Natural killer cell treated with Interleukin-12 subunit alpha and Interleukin-12 subunit beta and Interleukin-15 and Interleukin-18, amount 100 ng/mL, for 72 hours (primary cell): ENCODE results near the gene CKAP2L. TPM values are rescaled to one million over a fixed set of nuclear protein-coding genes. Genes with fewer than 3 reads are reported as not detected.
"Not testable (repeated sequence)": the region's sequence is repeated elsewhere in the genome, so short reads cannot be mapped to it uniquely, and the experiment has no call there.

Source experiments
- ATAC-seq, 2 donors: fragments of 150-1000 bp; cut with Tn5 transposase in 1 of 2; sonication (Bioruptor Pico), chemical (Tn5 transposase) in 1 of 2; 2 replicates each; pipeline ENCODE4 v1.10.0; 2021
- DNase-seq: peaks from one replicate; pipeline ENCODE4 v3.0.0; 2022; ENCODE audit warnings: low spot score
- H3K27ac Mint-ChIP-seq, 2 donors: 1 replicate in 1 of 2; 2 replicates in 1 of 2; pipeline ENCODE4 v1.8.0; 2022; ENCODE audit warnings: mixed read lengths in 2 of 2, mild to moderate bottlenecking in 1 of 2, moderate library complexity in 1 of 2
- H3K27me3 Mint-ChIP-seq, 2 donors: 1 replicate in 1 of 2; 2 replicates in 1 of 2; pipeline ENCODE4 v1.8.0; 2022; ENCODE audit warnings: mixed read lengths in 2 of 2
- H3K36me3 Mint-ChIP-seq: one replicate; pipeline ENCODE4 v1.8.0; 2022; ENCODE audit warnings: mixed read lengths
- H3K4me1 Mint-ChIP-seq, 2 donors: 1 replicate in 1 of 2; 2 replicates in 1 of 2; pipeline ENCODE4 v1.8.0; 2022; ENCODE audit warnings: low read depth in 2 of 2, mixed read lengths in 2 of 2, mild to moderate bottlenecking in 1 of 2
- H3K4me3 Mint-ChIP-seq: one replicate; pipeline ENCODE4 v1.8.0; 2022; ENCODE audit warnings: mixed read lengths
- H3K9me3 Mint-ChIP-seq: 2 replicates; pipeline ENCODE4 v1.8.0; 2022; ENCODE audit warnings: mixed read lengths
- total RNA-seq, 2 donors: library from RNA; stranded (reverse); gene quantifications; one replicate each; pipeline ENCODE4 v1.2.3, GENCODE V29; 2022

CKAP2L gene
- total RNA-seq, 2 donors from 2014 or later: 26.8 to 45.7 TPM

- no peaks in the 10 kb centered on the region for H3K9me3 Mint-ChIP-seq
- H3K4me1 Mint-ChIP-seq: peaks cover 0 to 8% of the 10 kb centered on the region in 2 donors
- no peaks in the 10 kb centered on the region for H3K27me3 Mint-ChIP-seq
- ATAC-seq (no peak), DNase-seq (no peak)
- H3K27ac Mint-ChIP-seq: peak overlapping the region in 1 of 2 donors; percentile 62
- no peak overlapping the region for H3K4me3 Mint-ChIP-seq
- no peaks in the 10 kb centered on the region for H3K36me3 Mint-ChIP-seq
Measured at GRCh38 chr2:112724591-112725525, 39.6 kb downstream of the CKAP2L start.

- no peak overlapping the region for H3K4me3 Mint-ChIP-seq
- H3K4me1 Mint-ChIP-seq: peaks cover 0 to 8% of the 10 kb centered on the region in 2 donors
- no peaks in the 10 kb centered on the region for H3K9me3 Mint-ChIP-seq
- no peaks in the 10 kb centered on the region for H3K36me3 Mint-ChIP-seq
- H3K27ac Mint-ChIP-seq: no peak overlapping the region
- ATAC-seq: no peak
- no peaks in the 10 kb centered on the region for H3K27me3 Mint-ChIP-seq
- no peak for DNase-seq
Measured at GRCh38 chr2:112723995-112724394, 40.4 kb downstream of the CKAP2L start.

GRCh38 chr2:112723547-112723940 is 40.9 kb downstream of the CKAP2L start:
- peak overlapping the region in 1 of 2 donors; percentile 21 for H3K27ac Mint-ChIP-seq
- no peak overlapping the region for H3K4me3 Mint-ChIP-seq
- no peak for DNase-seq
- ATAC-seq: no peak
- no peaks in the 10 kb centered on the region for H3K27me3 Mint-ChIP-seq
- H3K9me3 Mint-ChIP-seq: no peaks in the 10 kb centered on the region
- peaks cover 0 to 8% of the 10 kb centered on the region in 2 donors for H3K4me1 Mint-ChIP-seq
- H3K36me3 Mint-ChIP-seq: no peaks in the 10 kb centered on the region

- Mint-ChIP-seq H3K27me3 (no peaks in the 10 kb centered on the region), H3K36me3 (no peaks in the 10 kb centered on the region), H3K27ac (peak overlapping the region in 1 of 2 donors; percentile 21), H3K4me1 (peaks cover 0 to 8% of the 10 kb centered on the region in 2 donors), H3K4me3 (no peak overlapping the region), H3K9me3 (no peaks in the 10 kb centered on the region)
- DNase-seq: no peak
- ATAC-seq: no peak
Measured at GRCh38 chr2:112722816-112723546, 41.4 kb downstream of the CKAP2L start.

GRCh38 chr2:112721819-112722522 is 42.4 kb downstream of the CKAP2L start:
- no peak for DNase-seq
- no peak overlapping the region for H3K4me3 Mint-ChIP-seq
- H3K9me3 Mint-ChIP-seq: no peaks in the 10 kb centered on the region
- no peak overlapping the region for H3K27ac Mint-ChIP-seq
- no peaks in the 10 kb centered on the region for H3K27me3 Mint-ChIP-seq
- no peaks in the 10 kb centered on the region for H3K36me3 Mint-ChIP-seq
- no peak for ATAC-seq
- peaks cover 0 to 6% of the 10 kb centered on the region in 2 donors for H3K4me1 Mint-ChIP-seq

GRCh38 chr2:112720785-112721184 is 43.6 kb downstream of the CKAP2L start, which contains the start of gene NT5DC4:
Gene NT5DC4, plus strand, starts transcription at chr2:112721020. Its CDS starts 60 bp downstream, at chr2:112721080.
- no peak for DNase-seq
- Mint-ChIP-seq H3K9me3 (no peaks in the 10 kb centered on the region), H3K27ac (peak within 1 kb of the TSS in 1 of 2 donors; percentile 37), H3K36me3 (no peaks in the 10 kb centered on the region), H3K4me1 (no peaks in the 10 kb centered on the region), H3K4me3 (no peak within 1 kb of the TSS), H3K27me3 (no peaks in the 10 kb centered on the region)
- ATAC-seq: no peak

- H3K36me3 Mint-ChIP-seq: no peaks in the 10 kb centered on the region
- no peak for ATAC-seq
Measured at GRCh38 chr2:112718863-112719370, 45.5 kb downstream of the CKAP2L start.

GRCh38 chr2:112716826-112717352 is 47.5 kb downstream of the CKAP2L start:
- H3K27ac Mint-ChIP-seq, DNase-seq, H3K4me3 Mint-ChIP-seq, H3K9me3 Mint-ChIP-seq, H3K36me3 Mint-ChIP-seq, ATAC-seq, H3K27me3 Mint-ChIP-seq: not testable (repeated sequence)
- H3K4me1 Mint-ChIP-seq: peaks cover 9 to 11% of the 10 kb centered on the region in 2 donors

More at GRCh38 chr2:112718863-112719370, 45.5 kb downstream of the CKAP2L start:
- H3K4me3 Mint-ChIP-seq: no peak overlapping the region
- H3K27ac Mint-ChIP-seq: no peak overlapping the region
- H3K9me3 Mint-ChIP-seq: no peaks in the 10 kb centered on the region
- H3K4me1 Mint-ChIP-seq: no peaks in the 10 kb centered on the region
- H3K27me3 Mint-ChIP-seq: no peaks in the 10 kb centered on the region
- DNase-seq: no peak

GRCh38 chr2:112716094-112716493 is 48.3 kb downstream of the CKAP2L start:
- H3K27me3 Mint-ChIP-seq, DNase-seq, H3K4me3 Mint-ChIP-seq, H3K27ac Mint-ChIP-seq, ATAC-seq, H3K36me3 Mint-ChIP-seq, H3K9me3 Mint-ChIP-seq: not testable (repeated sequence)
- H3K4me1 Mint-ChIP-seq: peaks cover 12 to 14% of the 10 kb centered on the region in 2 donors

GRCh38 chr2:112714836-112715631 is 49.4 kb downstream of the CKAP2L start:
- Mint-ChIP-seq H3K27me3 (no peaks in the 10 kb centered on the region), H3K27ac (no peak overlapping the region), H3K36me3 (no peaks in the 10 kb centered on the region), H3K9me3 (no peaks in the 10 kb centered on the region), H3K4me3 (no peak overlapping the region), H3K4me1 (peaks cover 17 to 22% of the 10 kb centered on the region in 2 donors)
- DNase-seq: no peak
- ATAC-seq: no peak

- DNase-seq (no peak), ATAC-seq (no peak)
- no peaks in the 10 kb centered on the region for H3K36me3 Mint-ChIP-seq
- peaks cover 22 to 28% of the 10 kb centered on the region in 2 donors for H3K4me1 Mint-ChIP-seq
- no peaks in the 10 kb centered on the region for H3K9me3 Mint-ChIP-seq
- no peak overlapping the region for H3K27ac Mint-ChIP-seq
- no peak overlapping the region for H3K4me3 Mint-ChIP-seq
- H3K27me3 Mint-ChIP-seq: no peaks in the 10 kb centered on the region
Measured at GRCh38 chr2:112714331-112714730, 50.1 kb downstream of the CKAP2L start.

GRCh38 chr2:112713926-112714325 is 50.5 kb downstream of the CKAP2L start:
- Mint-ChIP-seq H3K4me3 (no peak overlapping the region), H3K4me1 (peaks cover 26 to 32% of the 10 kb centered on the region in 2 donors), H3K27me3 (no peaks in the 10 kb centered on the region), H3K27ac (peak overlapping the region; percentile 12 to 21), H3K36me3 (no peaks in the 10 kb centered on the region), H3K9me3 (no peaks in the 10 kb centered on the region)
- no peak for ATAC-seq
- DNase-seq: no peak
